ENCODE measurements around the gene RAB6B.
A peak's percentile ranks its signal among the peaks of the same experiment; 100 is the strongest.

RAB6B gene

DNA sequence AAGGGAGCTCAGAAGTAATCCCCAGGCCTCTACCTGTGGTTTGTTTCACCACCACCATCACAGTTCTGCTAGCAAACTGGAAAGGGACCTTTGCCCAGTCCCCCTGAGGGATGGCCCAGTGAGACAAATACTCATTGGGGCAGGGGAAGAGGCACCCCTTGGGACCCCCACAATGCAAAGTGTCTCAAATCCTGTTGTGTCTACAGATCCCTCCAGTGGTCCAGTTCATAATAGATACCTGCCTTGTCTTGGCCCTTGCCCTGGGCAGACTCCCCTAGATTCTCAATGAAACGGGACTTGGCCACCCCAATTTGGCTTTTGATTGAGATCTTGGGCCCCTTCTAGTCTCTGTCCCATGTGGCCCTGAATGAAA lies 43.8 kb upstream of the RAB6B start (continued):
- TF ChIP-seq ZNF449 (tag by site-specific recombination; IDR thresholded peaks at IDR 0.05) (no peak), ZNF785 (tag by site-specific recombination; IDR thresholded peaks at IDR 0.05) (no peak)

DNA sequence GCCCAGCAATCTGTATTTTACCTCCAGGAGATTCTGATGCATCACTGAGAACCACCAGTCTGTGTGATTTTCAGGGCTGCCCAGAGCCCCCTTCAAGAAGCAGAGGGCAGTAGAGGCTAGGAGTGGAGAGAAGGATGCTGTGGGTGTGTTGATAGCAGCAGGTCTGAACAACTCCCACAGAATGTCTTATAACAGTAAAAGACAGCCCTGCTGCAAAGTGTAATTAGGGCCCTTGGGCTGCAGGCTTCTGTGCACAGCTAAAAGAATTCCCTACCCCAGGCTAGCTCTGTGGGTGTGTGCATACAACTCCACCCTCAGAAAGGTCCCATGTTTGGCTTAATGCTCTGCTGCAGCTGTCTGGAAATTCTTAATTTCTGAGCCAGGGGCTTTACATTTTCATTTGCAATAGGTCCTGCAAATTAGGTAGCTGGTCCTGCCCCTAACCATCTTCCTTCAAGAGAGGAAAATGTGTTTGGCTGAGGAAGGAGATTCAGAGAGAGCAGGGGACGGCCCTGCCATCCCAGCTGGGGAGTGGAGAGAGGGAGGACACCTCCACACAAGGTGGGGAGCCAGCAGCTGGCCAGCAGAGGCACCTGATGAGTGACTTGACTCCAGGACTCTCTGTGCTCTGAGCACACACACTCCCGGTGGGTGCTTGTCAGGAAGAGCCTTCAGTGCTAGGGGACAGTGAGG lies 43.2 kb upstream of the RAB6B start:
- TF ChIP-seq ZFHX2 (tag by site-specific recombination; conservative IDR thresholded peaks at IDR 0.05) (peak; percentile 71), ZBTB11 (tag by site-specific recombination; conservative IDR thresholded peaks at IDR 0.05; ENCODE audit: low read depth) (no peak), ZBTB20 (tag by site-specific recombination; IDR thresholded peaks at IDR 0.05) (0 out of 2 replicates have a peak, but pooled peaks have one; percentile 19), EGR2 (tag by site-specific recombination; IDR thresholded peaks at IDR 0.05; ENCODE audit: low read depth) (peak; percentile 74)
- Histone ChIP-seq H3K9me3 (ENCODE audit: control insufficient read depth, insufficient read depth, low read depth, low read length) (no peaks in the 10 kb centered on the region), H3K4me1 (ENCODE audit: control insufficient read depth, insufficient read depth, low read length) (peaks cover 8% of the 10 kb centered on the region), H3K36me3 (ENCODE audit: control insufficient read depth in 2 of 2, insufficient read depth in 1 of 2, low read length in 2 of 2) (no peaks in the 10 kb centered on the region), H3K4me3 (ENCODE audit: low read depth, low read length) (no peak overlapping the region), H3K27ac (ENCODE audit: extremely low read depth, low read depth, low read length) (no peak overlapping the region)
- ChIA-PET POLR2A (no interaction called here), CTCF (interaction anchor here (1.2 to 1.3 kb wide), 2 partner anchors 273 to 274 kb away, joined by 3 to 8 read pairs; no protein-coding TSS in a partner anchor)

DNA sequence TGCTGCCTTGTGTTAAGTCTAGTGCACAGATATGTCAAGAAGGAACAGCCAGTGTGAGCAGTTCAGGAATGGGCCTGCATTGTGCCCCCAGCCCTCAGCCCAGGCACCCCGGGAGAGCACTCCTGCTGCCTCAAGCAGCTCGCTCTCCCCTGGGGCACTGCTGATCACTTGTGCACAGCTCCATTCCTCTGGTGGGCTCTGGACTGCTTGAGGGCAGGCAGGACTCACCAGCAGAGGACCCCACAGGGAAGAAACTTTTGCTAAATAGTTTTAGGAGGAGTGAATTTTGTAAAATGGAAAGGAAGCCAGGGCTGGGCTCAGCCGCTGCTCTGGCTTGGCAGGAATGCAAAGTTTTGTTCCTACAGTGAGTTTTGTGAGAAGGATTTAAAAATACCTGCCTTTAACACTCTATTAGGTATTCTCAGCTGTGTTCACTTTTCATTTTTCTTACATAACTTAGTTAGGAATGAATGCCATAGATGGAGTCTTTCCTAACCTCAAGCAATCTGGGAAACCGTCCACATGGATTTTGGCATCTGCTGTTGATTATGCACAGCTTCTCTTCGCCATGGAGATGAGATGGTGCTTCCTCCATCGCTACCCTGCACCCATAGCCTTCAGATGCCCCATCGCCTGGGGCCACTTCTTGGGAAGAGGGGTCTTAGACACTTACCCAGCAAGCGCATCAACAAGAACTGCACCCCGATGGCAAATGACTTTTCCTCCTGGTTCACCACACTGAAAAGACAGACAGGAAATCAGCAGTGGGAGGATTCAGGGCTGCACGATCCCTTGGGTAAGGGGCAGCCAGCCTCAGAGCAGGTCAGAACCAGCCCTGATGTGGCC lies 42.3 kb upstream of the RAB6B start:
- ChIA-PET CTCF (interaction anchor here (1.2 kb wide), 1 partner anchor 13 kb away, joined by 6 read pairs; no protein-coding TSS in a partner anchor), POLR2A (no interaction called here)
- Histone ChIP-seq H3K9me3 (ENCODE audit: control insufficient read depth, insufficient read depth, low read depth, low read length) (no peaks in the 10 kb centered on the region), H3K4me1 (ENCODE audit: control insufficient read depth, insufficient read depth, low read length) (peaks cover 2% of the 10 kb centered on the region), H3K4me3 (ENCODE audit: low read depth, low read length) (no peak overlapping the region), H3K27ac (ENCODE audit: extremely low read depth, low read depth, low read length) (no peak overlapping the region), H3K36me3 (ENCODE audit: control insufficient read depth in 2 of 2, insufficient read depth in 1 of 2, low read length in 2 of 2) (no peaks in the 10 kb centered on the region)
- TF ChIP-seq GLIS1 (tag by site-specific recombination; IDR thresholded peaks at IDR 0.05) (0 out of 2 replicates have a peak, but pooled peaks have one; percentile 19), PRDM6 (tag by site-specific recombination; IDR thresholded peaks at IDR 0.05) (no peak), GLI2 (tag by site-specific recombination; IDR thresholded peaks at IDR 0.05; ENCODE audit: borderline replicate concordance, low read depth) (no peak)

All from HEK293 (cell line).